AG04450 (cell line): Measurements from ENCODE around the gene ATG4C. TPM values are rescaled to one million over a fixed set of nuclear protein-coding genes. Genes with fewer than 3 reads are reported as not detected.

Experiments used
- CTCF ChIA-PET: fragments of 300-600, 350-600 bp; formaldehyde crosslinking; extraction: SDS; loops from one replicate; lab custom pipeline; 2022; ENCODE audit warnings: antibody characterized with exemption, inconsistent platforms; lab: Charles Lee
- POLR2A ChIA-PET: fragments of 350-600 bp; formaldehyde crosslinking; extraction: SDS; loops from one replicate; lab custom pipeline; 2021; ENCODE audit warnings: antibody characterized with exemption, inconsistent platforms; lab: Yijun Ruan, JAX
- DNase-seq: peaks from one replicate; pipeline ENCODE4 v3.0.0-alpha.2; 2011; ENCODE audit warnings: low read depth, low spot score
- H3K27ac ChIP-seq: one replicate; pipeline ENCODE4 v1.5.1; 2012; ENCODE audit warnings: low read depth, low read length, control low read depth
- H3K27me3 ChIP-seq: one replicate; pipeline ENCODE4 v1.6.0; 2012; ENCODE audit warnings: low read length; ENCODE audit not compliant: control insufficient read depth, insufficient read depth
- H3K4me3 ChIP-seq: 2 replicates; pipeline ENCODE4 v1.5.1; 2011; ENCODE audit warnings: mild to moderate bottlenecking, low read depth, low read length, control low read depth
- H3K9me3 ChIP-seq: 2 replicates; pipeline ENCODE4 v1.5.1; 2012; ENCODE audit warnings: low read length; ENCODE audit not compliant: control insufficient read depth, insufficient read depth
- CTCF ChIP-seq: IDR thresholded peaks from 2 replicates; pipeline ENCODE4 v1.5.1; 2011; ENCODE audit warnings: low read depth, low read length, control low read depth, inconsistent platforms
- polyA plus RNA-seq: library from polyadenylated mRNA; depleted of rRNA; stranded (reverse); fragments of >200 nt; gene quantifications from 2 replicates; pipeline ENCODE4 v1.2.3, GENCODE V29; 2011; rRNA removed

ATG4C gene
- polyA plus RNA-seq, 1 experiment: 12.0 TPM

- Histone ChIP-seq H3K27me3 (no peaks in the 10 kb centered on the region), H3K4me3 (no peak overlapping the region), H3K27ac (no peak overlapping the region), H3K9me3 (no peaks in the 10 kb centered on the region)
- CTCF ChIA-PET: interaction anchor here (1.2 to 3.8 kb wide), 2 partner anchors 67 to 68 kb away, joined by 5 to 19 read pairs; no protein-coding TSS in a partner anchor
- POLR2A ChIA-PET: no interaction called here
- DNase-seq: no peak
- TF ChIP-seq CTCF: no peak
Observed at GRCh38 chr1:62908168-62908695, 124.3 kb downstream of the ATG4C start.

GRCh38 chr1:62912028-62912638, 128.2 kb downstream of the ATG4C start:
- peaks cover 3% of the 10 kb centered on the region for H3K27me3 ChIP-seq
- no peak overlapping the region for H3K4me3 ChIP-seq
- TF ChIP-seq CTCF: peak; percentile 85
- POLR2A ChIA-PET: no interaction called here
- H3K9me3 ChIP-seq: no peaks in the 10 kb centered on the region
- DNase-seq: peak; percentile 2
- CTCF ChIA-PET: interaction anchor here (0.6 to 2.3 kb wide), 13 partner anchors 8 to 559 kb away, joined by 3 to 8 read pairs (median 4); no protein-coding TSS in a partner anchor
- no peak overlapping the region for H3K27ac ChIP-seq

Other genes starting within 250 kb of the ATG4C start
- not detected in 2 replicates for gene ANGPTL3, start 186.6 kb upstream of the ATG4C start, polyA plus RNA-seq
- 79.6 and 111 TPM in 2 replicates for gene DOCK7, start 95.7 kb upstream of the ATG4C start, polyA plus RNA-seq